ENCODE data around the gene PROC.

The PROC gene

DNA sequence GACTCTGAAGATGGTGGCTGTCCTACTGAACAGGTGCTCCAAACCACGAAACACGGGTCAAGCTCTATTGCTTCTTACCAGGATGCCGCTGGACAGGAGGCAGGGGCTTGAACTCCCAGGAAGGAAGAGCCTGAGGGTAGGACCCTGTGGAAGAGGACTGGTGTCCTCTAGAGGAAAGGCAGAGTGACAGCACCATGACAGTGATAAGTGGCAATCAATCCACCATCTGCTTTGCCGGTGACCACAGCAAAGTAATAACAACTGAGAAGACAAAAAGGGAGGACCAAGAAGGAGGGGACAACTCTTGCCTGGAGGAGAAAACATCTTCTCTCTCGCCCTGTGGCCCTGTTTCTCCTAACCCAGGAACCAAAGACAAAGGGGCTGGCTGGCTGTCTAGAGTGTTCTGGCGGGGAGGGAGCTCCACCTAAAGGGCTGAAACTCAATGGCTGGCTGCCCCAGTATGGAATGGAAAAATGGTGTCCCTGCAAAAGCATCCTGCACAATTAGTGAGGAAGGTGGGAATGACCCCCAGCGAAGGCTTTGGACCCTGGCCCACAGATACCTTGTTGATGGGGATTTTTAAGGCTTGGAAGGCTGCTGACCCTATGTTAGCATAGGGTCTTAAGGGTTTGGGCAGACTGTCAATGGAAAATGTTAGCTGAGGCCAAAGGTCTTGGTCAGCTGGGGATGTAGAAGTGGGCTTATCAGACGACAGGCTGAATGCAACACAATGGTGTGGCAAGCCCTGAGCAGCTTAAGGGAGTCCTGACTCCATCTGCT is 35.4 kb downstream of the PROC start:
- in situ Hi-C loops (cut with MboI; ENCODE audit: low sequenced_read_pairs), result no loop called here

DNA sequence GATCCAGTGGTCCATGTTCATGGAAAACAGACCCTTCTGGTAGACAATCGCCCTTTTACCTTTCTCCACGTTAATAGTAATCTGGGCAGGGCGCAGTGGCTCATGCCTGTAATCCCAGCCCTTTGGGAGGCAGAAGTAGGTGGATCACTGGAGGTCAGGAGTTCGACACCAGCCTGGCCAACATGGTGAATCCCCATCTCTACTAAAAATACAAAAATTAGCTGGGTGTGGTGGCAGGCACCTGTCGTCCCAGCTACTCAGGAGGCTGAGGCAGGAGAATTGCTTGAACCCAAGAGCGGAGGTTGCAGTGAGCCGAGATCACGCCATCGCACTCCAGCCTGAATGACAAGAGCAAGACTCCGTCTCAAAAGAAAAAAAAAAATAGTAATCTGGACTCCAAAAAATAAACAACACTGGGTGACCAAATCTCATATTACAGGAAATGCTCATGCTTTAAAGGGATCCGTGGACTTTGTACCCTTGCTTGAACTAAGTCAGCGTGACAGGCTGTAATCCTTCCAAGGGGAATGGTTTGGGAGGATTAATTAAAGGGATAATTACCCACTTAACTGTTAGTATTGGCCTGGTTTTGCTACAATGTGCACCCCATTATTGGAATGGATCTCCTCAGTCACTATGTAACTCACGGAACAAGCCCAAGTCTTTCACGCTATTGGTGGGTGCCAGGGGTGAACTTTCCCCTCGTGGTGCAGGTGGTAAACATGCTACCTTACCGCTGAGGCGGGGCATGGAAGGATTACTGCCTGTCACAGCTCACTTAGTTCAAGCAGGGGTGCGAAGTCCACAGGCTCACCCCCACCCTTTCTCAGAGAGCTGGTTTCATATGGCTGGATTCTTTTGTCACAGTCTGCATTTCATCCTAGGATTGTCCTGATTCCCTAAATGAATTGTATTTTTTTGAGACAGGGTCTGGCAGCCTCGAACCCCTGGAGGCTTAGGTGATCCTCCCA is 36.7 kb downstream of the PROC start:
- in situ Hi-C loops (cut with MboI; ENCODE audit: low sequenced_read_pairs), result no loop called here

DNA sequence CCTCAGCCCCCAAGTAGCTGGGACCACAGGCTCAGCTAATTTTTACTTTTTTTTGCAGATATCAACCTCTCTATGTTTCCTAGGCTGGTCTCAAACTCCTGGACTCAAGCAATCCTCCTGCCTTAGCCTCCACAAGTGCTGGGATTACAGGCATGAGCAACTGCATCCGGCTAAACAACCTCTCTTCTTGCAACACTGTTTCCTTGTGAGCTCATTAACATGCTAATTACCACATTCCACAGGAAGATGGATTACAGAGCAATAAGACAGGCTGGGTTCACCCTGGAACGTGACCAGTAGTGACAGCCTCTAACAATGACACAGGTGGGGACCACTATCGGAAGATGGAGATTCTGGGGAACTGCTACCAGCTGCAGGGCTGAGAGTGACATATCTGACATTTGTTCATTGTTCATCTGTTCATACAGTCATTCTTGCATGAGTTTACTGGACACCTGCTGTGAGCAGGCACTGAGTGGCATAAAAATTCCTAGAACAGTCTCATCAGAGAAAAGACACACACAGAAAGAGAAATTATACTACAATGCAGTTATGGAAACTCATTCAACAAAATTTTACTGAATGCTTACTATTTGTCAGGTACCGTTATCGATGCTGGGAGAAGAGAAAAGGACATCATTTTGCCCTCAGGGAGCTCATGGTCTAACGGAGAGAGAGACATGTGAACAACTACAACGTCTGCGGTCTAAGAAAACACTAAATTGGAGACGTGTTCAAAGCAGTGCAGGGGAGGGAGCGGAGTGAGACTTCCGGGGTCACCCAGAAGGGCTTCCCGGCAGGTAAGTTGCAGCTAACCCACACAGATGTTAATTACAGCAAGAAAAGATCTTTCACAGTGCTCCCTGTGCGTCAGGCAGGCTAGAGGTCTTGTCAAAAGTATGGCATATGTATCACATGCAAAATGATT is 37.6 kb downstream of the PROC start:
- in situ Hi-C loops (cut with MboI; ENCODE audit: low sequenced_read_pairs), result no loop called here

DNA sequence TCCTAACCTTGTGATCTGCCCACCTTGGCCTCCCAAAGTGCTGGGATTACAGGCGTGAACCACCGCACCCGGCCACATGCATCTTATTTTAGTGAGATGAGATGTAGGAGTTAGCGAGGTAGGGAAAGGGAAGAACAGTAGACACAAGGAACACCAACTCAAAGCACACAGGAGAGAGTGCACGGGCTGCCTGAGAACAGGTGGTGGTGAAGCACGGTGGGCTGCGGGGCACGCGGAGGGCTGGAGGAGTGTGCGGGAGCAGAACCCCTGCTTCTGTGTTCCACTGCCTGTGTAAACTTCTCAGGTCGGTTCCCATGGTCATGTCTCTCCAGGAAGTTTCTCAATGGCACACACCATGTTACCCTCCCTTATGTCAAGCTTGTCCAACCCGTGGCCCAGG is 38.7 kb downstream of the PROC start:
- in situ Hi-C loops (cut with MboI; ENCODE audit: low sequenced_read_pairs), result no loop called here

- in situ Hi-C loops (cut with MboI; ENCODE audit: low sequenced_read_pairs), result no loop called here
Measured at GRCh38 chr2:127462461-127462860, 44.2 kb downstream of the PROC start.

- in situ Hi-C loops (cut with MboI; ENCODE audit: low sequenced_read_pairs), result no loop called here
Measured at GRCh38 chr2:127463155-127463991, 45.1 kb downstream of the PROC start.

DNA sequence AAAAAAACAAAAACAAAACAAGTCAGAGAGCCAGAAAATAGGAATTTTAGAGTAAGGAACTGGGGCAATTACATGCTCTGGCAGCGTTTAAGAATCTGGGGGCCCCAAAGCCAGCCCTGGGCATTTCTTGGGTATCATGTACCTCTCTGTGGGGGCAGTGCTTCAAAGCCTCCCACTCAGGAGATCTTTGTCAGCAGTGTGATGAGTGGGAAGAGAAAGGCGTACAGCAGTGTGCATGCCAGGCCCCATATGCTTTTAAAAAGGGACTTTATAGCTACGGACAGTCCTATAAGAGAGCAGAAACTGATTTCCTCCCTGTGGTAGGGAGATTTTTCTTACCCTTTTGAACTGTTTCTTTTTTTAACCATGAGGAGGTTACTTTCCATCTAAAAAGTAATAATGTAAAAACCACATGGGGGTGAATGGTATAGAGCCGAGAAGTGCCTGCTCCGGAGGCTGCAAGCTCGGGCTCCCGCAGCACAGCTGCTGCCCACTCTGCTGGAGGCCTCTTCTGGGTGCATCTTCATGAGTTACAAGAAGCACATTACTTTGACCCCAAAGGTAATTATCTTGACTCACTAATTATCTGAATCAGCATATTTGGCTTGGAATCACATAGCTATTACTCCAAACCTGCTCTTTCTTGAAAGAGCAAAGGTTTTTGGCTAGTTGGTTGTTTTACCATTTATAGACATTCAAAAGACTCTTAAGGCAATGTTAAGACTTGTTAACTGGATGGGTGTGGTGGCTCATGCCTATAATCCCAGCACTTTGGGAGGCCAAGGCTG is 46.4 kb downstream of the PROC start:
- in situ Hi-C loops (cut with MboI; ENCODE audit: low sequenced_read_pairs), result no loop called here

DNA sequence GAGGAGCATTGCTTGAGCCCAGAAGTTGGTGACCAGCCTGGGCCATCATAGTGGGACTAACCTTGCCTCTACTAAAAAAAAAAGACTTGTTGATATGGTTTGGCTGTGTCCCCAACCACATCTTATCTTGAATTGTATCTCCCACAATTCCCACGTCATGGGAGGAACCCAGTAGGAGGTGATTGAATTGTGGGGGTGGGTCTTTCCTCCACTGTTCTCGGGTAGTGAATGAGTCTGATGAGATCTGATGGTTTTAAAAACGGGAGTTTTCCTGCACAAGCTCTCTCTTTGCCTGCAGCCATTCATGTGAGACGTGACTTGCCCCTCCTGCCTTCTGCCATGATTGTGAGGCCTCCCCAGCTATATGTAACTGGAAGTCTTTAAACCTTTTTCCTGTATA is 47.0 kb downstream of the PROC start:
- in situ Hi-C loops (cut with MboI; ENCODE audit: low sequenced_read_pairs), result no loop called here

GRCh38 chr2:127469051-127469450 is 50.8 kb downstream of the PROC start:
- in situ Hi-C loops (cut with MboI; ENCODE audit: low sequenced_read_pairs), result no loop called here

DNA sequence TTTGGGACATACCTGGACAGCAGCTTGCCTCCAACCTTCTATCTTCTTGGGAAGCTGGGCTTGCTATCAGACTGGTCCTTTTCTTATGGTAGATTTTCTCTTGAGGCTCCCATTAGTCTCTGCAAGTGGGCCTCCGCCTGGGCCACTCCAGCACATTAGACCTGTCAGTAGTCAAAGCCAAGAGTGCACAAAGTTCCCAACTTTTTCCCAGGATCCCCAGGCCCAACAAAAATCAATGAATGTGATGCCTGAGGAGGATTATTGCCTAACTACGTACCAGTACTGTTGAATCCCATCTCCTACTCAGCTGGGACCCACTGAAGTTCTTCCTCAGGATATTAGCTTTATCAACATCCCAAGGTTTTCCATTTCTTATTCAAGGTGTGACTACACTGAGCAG is 51.7 kb downstream of the PROC start:
- in situ Hi-C loops (cut with MboI; ENCODE audit: low sequenced_read_pairs), result no loop called here

GRCh38 chr2:127471286-127471988 is 53.2 kb downstream of the PROC start:
- in situ Hi-C loops (cut with MboI; ENCODE audit: low sequenced_read_pairs), result no loop called here

GRCh38 chr2:127472268-127472667 is 54.0 kb downstream of the PROC start:
- in situ Hi-C loops (cut with MboI; ENCODE audit: low sequenced_read_pairs), result no loop called here

DNA sequence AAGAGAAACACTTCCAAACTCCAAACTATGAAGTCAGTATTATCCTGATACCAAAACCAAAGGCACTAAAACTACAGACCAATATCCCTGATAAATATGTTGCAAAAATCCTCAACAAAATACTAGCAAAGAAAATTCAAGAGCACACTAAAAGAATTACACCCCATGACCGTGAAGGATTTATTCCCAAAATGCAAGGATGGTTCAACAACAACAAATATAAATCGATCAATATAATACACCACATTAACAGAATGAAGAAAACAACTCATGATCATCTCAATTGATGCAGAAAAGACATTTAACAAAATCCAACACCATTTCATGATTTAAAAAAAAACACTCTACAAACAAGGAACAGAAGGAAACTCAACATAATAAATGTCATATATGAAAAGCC is 57.6 kb downstream of the PROC start:
- in situ Hi-C loops (cut with MboI; ENCODE audit: low sequenced_read_pairs), result no loop called here

Data from HL-60/S4 treated with phorbol 12-myristate 13-acetate at 8.2 ng/mL for 4 days and 3 days (cell line).